ENCODE measurements around the gene LEP. TPM values are rescaled to one million over a fixed set of nuclear protein-coding genes. Genes with fewer than 3 reads are reported as not detected.
"Not testable (repeated sequence)": the region's sequence is repeated elsewhere in the genome, so short reads cannot be mapped to it uniquely, and the experiment has no call there.

The LEP gene
- polyA plus RNA-seq, 3 donors = 0.19 to 0.42 (median 0.34) TPM

GRCh38 chr7:128210590-128211570 is 30.2 kb upstream of the LEP start:
- no peak for DNase-seq (ENCODE audit: low read depth in 3 of 3, low spot score in 2 of 3)

- no peak for DNase-seq (ENCODE audit: low read depth in 3 of 3, low spot score in 2 of 3)
Measured at GRCh38 chr7:128211626-128212025, 29.5 kb upstream of the LEP start.

GRCh38 chr7:128214463-128214862 is 26.6 kb upstream of the LEP start:
- DNase-seq (ENCODE audit: low read depth in 3 of 3, low spot score in 2 of 3) = no peak

GRCh38 chr7:128215281-128215680 is 25.8 kb upstream of the LEP start:
- no peak for DNase-seq (ENCODE audit: low read depth in 3 of 3, low spot score in 2 of 3)

- no peak for DNase-seq (ENCODE audit: low read depth in 3 of 3, low spot score in 2 of 3)
Measured at GRCh38 chr7:128215739-128216138, 25.3 kb upstream of the LEP start.

GRCh38 chr7:128217030-128217805 is 23.9 kb upstream of the LEP start:
- DNase-seq (ENCODE audit: low read depth in 3 of 3, low spot score in 2 of 3) = no peak

- no peak for DNase-seq (ENCODE audit: low read depth in 3 of 3, low spot score in 2 of 3)
Measured at GRCh38 chr7:128217967-128218652, 23.0 kb upstream of the LEP start.

GRCh38 chr7:128219636-128220035 is 21.4 kb upstream of the LEP start:
- no peak for DNase-seq (ENCODE audit: low read depth in 3 of 3, low spot score in 2 of 3)

GRCh38 chr7:128221929-128222403 is 19.1 kb upstream of the LEP start:
- DNase-seq (ENCODE audit: low read depth in 3 of 3, low spot score in 2 of 3) = no peak

GRCh38 chr7:128226132-128226980 is 14.7 kb upstream of the LEP start:
- DNase-seq (ENCODE audit: low read depth in 3 of 3, low spot score in 2 of 3) = no peak

GRCh38 chr7:128227271-128227670 is 13.8 kb upstream of the LEP start:
- DNase-seq (ENCODE audit: low read depth in 3 of 3, low spot score in 2 of 3) = no peak

- DNase-seq (ENCODE audit: low read depth in 3 of 3, low spot score in 2 of 3) = no peak
Measured at GRCh38 chr7:128231021-128231420, 10.1 kb upstream of the LEP start.

GRCh38 chr7:128231677-128232076 is 9.4 kb upstream of the LEP start:
- DNase-seq (ENCODE audit: low read depth in 3 of 3, low spot score in 2 of 3) = no peak

GRCh38 chr7:128233471-128233870 is 7.6 kb upstream of the LEP start:
- no peak for DNase-seq (ENCODE audit: low read depth in 3 of 3, low spot score in 2 of 3)

GRCh38 chr7:128234476-128235026 is 6.5 kb upstream of the LEP start:
- DNase-seq (ENCODE audit: low read depth in 3 of 3, low spot score in 2 of 3) = no peak

GRCh38 chr7:128235471-128235870 is 5.6 kb upstream of the LEP start:
- DNase-seq (ENCODE audit: low read depth in 3 of 3, low spot score in 2 of 3) = no peak

- no peak for DNase-seq (ENCODE audit: low read depth in 3 of 3, low spot score in 2 of 3)
Measured at GRCh38 chr7:128236924-128237586, 4.0 kb upstream of the LEP start.

GRCh38 chr7:128239146-128239545 is 1.9 kb upstream of the LEP start:
- not testable (repeated sequence) for DNase-seq (ENCODE audit: low read depth in 3 of 3, low spot score in 2 of 3)

GRCh38 chr7:128242661-128243060 is 1.6 kb downstream of the LEP start:
- no peak for DNase-seq (ENCODE audit: low read depth in 3 of 3, low spot score in 2 of 3)

Measured in right renal cortex interstitium (tissue), 3 donors.